ENCODE results near the gene AGRN. TPM values are rescaled to one million over a fixed set of nuclear protein-coding genes. Genes with fewer than 3 reads are reported as not detected.
A peak's percentile ranks its signal among the peaks of the same experiment; 100 is the strongest.
"Not testable (repeated sequence)": the region's sequence is repeated elsewhere in the genome, so short reads cannot be mapped to it uniquely, and the experiment has no call there.

The AGRN gene
- total RNA-seq, 1 experiment from 2014 or later = 37.8 TPM

DNA sequence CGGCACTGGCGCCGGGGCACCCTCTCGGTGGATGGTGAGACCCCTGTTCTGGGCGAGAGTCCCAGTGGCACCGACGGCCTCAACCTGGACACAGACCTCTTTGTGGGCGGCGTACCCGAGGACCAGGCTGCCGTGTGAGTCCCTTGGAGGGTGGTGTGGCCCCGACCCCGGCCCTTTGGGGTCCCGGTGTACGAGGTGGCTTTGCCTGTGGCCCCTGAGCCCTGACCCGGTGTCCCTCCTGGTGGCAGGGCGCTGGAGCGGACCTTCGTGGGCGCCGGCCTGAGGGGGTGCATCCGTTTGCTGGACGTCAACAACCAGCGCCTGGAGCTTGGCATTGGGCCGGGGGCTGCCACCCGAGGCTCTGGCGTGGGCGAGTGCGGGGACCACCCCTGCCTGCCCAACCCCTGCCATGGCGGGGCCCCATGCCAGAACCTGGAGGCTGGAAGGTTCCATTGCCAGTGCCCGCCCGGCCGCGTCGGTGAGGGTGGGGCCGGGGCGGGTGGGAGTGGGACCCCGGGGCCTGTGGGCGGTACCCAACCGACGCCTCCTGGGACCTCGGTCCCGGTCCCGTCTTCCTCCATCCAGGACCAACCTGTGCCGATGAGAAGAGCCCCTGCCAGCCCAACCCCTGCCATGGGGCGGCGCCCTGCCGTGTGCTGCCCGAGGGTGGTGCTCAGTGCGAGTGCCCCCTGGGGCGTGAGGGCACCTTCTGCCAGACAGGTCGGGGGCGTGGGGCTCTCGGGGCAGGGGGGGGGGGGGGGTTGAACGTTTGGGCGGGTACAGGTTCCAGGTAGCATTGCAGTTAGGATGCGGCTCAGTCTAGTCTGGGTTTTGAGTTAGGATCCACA is 29.6 kb downstream of the AGRN start:
- DNase-seq (ENCODE audit: extremely low read depth, low read depth) = no peak

DNA sequence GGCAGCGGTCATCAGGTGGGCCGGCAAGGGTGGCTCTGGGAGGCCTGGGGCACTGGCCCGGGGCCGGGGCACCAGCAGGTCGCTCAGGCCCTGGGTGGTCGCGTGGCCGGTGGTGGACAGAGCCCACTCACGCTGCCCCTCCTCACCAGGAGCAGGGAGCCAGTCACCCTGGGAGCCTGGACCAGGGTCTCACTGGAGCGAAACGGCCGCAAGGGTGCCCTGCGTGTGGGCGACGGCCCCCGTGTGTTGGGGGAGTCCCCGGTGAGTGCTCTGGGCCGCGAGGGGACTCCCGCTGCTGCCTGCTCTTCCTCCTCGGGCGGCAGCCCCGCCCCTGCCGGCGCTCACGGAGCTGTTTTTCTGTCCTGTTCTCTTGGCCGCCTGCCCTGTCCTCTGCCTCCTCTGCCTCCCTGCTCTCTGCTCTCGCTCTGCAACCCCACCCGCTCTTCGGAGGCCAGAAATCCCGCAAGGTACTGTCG is 30.7 kb downstream of the AGRN start:
- DNase-seq (ENCODE audit: extremely low read depth, low read depth) = no peak

GRCh38 chr1:1051127-1051810 is 31.3 kb downstream of the AGRN start:
- no peak for DNase-seq (ENCODE audit: extremely low read depth, low read depth)

DNA sequence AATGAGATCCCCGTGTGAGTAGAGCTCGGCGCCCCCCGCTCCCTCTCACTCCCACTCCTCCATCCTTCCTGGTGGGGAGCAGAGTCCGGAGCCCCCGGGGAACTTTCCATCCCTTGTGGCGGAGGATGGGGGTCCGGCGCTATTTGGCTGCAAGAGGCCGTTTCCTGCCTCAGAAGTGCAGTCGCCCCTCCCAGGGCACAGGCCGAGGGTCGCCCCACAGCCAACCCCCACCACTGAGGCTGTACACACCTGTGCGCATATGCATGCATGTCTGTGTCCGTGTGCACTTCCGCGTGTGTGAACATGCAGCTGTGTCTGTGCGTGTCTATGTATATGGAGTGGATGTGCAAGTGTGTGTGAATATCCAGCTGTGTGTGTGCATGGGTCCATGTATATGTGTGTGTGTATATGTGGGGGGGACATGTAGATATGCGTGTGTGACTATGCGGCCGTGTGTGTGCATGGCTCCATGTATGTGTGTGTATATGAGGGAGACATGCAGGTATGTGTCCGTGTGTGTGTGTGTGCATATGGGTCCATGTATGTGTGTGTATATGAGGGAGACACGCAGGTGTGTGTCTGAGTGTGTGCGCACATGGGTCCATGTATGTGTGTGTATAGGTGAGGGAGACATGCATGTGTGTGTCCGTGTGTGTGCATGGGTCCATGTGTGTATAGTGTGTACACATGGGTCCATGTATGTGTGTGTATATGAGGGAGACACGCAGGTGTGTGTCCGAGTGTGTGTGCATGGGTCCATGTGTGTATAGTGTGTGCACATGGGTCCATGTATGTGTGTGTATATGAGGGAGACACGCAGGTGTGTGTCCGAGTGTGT is 32.3 kb downstream of the AGRN start:
- DNase-seq (ENCODE audit: extremely low read depth, low read depth) = no peak

DNA sequence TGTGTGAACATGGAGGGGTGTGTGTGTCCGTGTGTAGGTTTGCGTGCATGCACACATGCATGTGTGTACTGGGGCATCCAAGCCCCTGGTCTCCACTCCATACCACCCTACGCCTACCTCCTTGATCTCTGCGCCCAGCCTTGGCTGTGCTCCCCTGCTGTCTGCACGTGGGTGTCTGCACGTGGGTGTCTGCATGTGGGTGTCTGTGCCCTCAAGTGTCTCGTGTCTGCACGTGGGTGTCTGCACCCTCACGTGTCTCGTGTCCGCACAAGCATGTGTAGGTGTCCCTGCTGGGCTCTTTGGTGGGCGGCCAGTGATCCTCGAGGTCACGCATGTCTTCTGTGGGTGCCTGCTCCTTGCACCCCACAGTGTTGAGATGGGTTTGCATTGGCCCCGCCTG is 33.1 kb downstream of the AGRN start:
- no peak for DNase-seq (ENCODE audit: extremely low read depth, low read depth)

GRCh38 chr1:1053682-1054081 is 33.8 kb downstream of the AGRN start:
- DNase-seq (ENCODE audit: extremely low read depth, low read depth) = no peak

- DNase-seq (ENCODE audit: extremely low read depth, low read depth) = no peak
Observed at GRCh38 chr1:1054099-1054700, 34.3 kb downstream of the AGRN start.

- DNase-seq (ENCODE audit: extremely low read depth, low read depth) = no peak
Observed at GRCh38 chr1:1054971-1055370, 35.1 kb downstream of the AGRN start.

- DNase-seq (ENCODE audit: extremely low read depth, low read depth) = no peak
Observed at GRCh38 chr1:1055841-1056736, 36.2 kb downstream of the AGRN start.

DNA sequence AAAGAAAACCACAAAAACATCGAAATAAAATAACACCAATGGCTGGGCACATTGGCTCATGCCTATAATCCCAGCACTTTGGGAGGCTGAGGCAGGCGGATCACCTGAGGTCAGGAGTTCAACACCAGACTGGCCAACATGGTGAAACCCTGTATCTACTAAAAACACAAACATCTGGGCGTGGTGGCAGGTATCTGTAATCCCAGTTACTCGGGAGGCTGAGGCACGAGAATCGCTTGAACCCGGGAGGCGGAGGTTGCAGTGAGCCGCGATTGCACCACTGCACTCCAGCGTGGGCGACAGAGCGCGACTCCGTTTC is 37.8 kb downstream of the AGRN start:
- not testable (repeated sequence) for DNase-seq (ENCODE audit: extremely low read depth, low read depth)

GRCh38 chr1:1058088-1058905 is 38.4 kb downstream of the AGRN start:
- DNase-seq (ENCODE audit: extremely low read depth, low read depth) = no peak

GRCh38 chr1:1058921-1059493 is 39.1 kb downstream of the AGRN start:
- DNase-seq (ENCODE audit: extremely low read depth, low read depth) = no peak

- DNase-seq (ENCODE audit: extremely low read depth, low read depth) = peak; percentile 65
Observed at GRCh38 chr1:1059494-1060280, 39.8 kb downstream of the AGRN start.

DNA sequence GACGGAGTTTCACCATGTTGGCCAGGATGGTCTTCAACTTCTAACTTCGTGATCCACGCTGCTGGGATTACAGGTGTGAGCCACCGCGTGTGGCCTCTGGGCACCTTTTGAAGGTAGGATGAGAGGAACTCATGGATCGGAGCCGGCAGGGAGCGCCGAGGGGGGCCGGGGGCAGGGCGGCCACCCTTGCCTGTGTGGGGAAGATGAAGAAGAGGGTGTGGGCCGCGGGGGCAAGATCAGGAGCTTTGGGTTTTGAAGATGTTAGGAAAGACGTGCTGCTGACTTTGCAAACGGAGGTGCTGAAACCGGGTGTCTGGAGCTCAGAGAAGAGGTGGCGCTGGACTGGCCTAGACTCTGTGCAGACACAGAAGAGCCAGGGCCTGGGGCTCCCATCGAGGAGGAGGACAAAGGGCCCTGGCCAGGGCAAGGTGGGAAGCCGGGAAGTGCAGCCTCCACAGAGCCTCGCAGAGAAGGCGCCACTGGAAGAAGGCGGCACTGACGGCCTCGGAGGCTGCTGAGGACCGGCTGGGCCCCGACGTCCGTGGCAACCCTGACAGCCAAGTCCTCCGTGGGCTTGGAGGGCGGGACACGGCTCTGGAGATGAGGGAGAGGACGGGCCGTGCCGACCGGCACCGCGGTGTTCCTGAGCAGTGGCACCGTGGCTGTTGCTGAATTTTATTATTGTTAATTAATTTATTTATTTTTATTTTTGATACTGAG is 40.5 kb downstream of the AGRN start:
- DNase-seq (ENCODE audit: extremely low read depth, low read depth) = no peak

DNA sequence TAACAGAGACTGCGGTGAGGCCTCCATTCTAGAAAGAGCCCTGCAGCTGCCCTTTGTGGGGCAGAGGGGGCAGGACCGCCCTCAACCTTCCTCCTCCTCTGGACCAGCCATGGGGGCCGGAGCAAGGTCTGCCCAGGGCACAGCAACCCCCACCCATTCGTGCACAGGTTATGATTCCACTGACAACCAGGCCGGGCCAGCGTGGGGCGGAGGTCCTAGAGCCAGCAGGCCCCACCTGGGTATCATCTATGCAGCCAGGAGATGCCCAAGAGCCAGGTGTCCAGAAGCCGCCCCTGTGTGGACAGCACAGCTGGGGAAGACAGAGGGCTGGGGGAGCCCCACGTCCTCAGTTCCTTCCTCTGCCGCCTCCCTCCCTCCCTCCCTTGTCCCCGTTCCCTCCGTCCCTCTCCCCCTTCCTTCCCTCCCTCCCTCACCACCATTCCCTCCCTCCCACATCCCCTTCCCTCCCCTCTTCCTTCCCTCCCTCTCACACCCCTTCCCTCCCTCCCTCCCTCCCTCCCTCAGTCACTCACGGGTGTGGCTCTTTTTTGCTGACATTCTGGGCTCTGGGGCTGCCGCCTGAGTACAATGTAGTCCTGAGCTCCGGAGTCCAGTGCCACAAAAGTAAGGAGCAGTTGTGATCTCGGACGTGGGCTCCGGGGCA is 41.9 kb downstream of the AGRN start:
- no peak for DNase-seq (ENCODE audit: extremely low read depth, low read depth)

DNA sequence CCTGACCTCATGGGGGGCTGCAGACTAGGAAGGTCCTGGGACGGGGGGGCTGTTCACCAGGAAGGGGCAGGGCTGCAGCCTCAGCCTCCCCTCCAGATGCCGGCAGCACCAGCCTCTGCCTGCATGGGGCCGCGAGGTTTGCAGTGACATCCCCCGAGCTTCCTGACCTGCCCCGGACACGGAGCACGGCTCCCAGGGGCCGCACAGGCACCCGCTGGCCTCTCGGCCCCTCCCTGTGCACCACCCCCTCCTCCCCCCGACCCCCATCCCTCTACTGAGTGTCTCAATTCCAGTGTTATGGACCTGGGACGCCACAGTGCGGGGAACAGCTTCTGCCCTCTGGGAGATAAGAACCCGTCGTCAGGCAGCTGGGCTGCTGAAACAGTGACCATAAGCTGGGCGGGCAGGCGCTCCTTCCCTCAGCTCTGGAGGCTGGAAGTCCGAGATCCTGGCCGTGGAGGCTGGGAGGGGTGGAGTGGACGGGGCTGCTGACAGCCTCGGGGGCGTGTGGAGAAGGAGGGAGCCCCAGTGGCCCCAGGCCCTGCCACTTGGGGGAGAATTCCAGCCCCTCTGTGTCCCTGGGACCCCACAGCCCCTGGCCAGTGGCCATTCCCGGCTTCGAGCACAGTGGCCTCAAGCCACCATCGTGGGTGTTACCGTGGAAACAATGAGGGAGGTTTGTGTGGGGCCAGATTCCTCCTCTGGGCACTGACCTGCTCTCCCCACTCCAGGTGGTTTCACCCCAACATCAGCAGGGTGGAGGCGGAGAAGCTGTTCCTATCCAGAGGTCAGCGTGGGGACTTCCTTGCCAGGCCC is 42.6 kb downstream of the AGRN start:
- no peak for DNase-seq (ENCODE audit: extremely low read depth, low read depth)

Measured in NCI-H460 (cell line).